Measurements from ENCODE around the gene UGGT2.

Gene UGGT2

GRCh38 chr13:95880331-95880730, 172.9 kb downstream of the UGGT2 start:
- H4K20me1 ChIP-seq (ENCODE audit: insufficient read depth, low read length) = no peaks in the 10 kb centered on the region
- TF ChIP-seq EZH2phosphoT487 (IDR thresholded peaks at IDR 0.05; ENCODE audit: low read depth) = no peak
- TF ChIP-seq CTCF (IDR thresholded peaks at IDR 0.05; ENCODE audit: low read depth, low read length) = no peak
- no peaks in the 10 kb centered on the region for H3K27me3 ChIP-seq (ENCODE audit: low read depth, low read length)
- H3K4me1 ChIP-seq (ENCODE audit: low read length) = peaks cover 10% of the 10 kb centered on the region
- no peak overlapping the region for H3K9ac ChIP-seq (ENCODE audit: low read length)
- no peak overlapping the region for H3K4me3 ChIP-seq (ENCODE audit: low read length)
- H3K4me2 ChIP-seq (ENCODE audit: low read length) = no peak overlapping the region
- H3K79me2 ChIP-seq (ENCODE audit: low read length) = no peaks in the 10 kb centered on the region
- H3K36me3 ChIP-seq (replicated peaks; ENCODE audit: low read depth, low read length) = peaks cover 23% of the 10 kb centered on the region
- H3K27ac ChIP-seq (ENCODE audit: low read length) = no peak overlapping the region
- no peaks in the 10 kb centered on the region for H3K9me3 ChIP-seq (ENCODE audit: insufficient read depth, low read length)
- no peak overlapping the region for H2AFZ ChIP-seq (ENCODE audit: low read depth, low read length)

- H3K4me3 ChIP-seq (ENCODE audit: low read length) = no peak overlapping the region
- no peak overlapping the region for H3K27ac ChIP-seq (ENCODE audit: low read length)
- H3K9ac ChIP-seq (ENCODE audit: low read length) = no peak overlapping the region
- H3K9me3 ChIP-seq (ENCODE audit: insufficient read depth, low read length) = no peaks in the 10 kb centered on the region
- peaks cover 2% of the 10 kb centered on the region; the same call in 1 of the 2 replicates for H3K4me1 ChIP-seq (ENCODE audit: low read length)
- H3K36me3 ChIP-seq (replicated peaks; ENCODE audit: low read depth, low read length) = peaks cover 20% of the 10 kb centered on the region
- no peak overlapping the region for H2AFZ ChIP-seq (ENCODE audit: low read depth, low read length)
- TF ChIP-seq CTCF (IDR thresholded peaks at IDR 0.05; ENCODE audit: low read depth, low read length) (no peak), EZH2phosphoT487 (IDR thresholded peaks at IDR 0.05; ENCODE audit: low read depth) (no peak)
- no peaks in the 10 kb centered on the region for H4K20me1 ChIP-seq (ENCODE audit: insufficient read depth, low read length)
- no peaks in the 10 kb centered on the region for H3K27me3 ChIP-seq (ENCODE audit: low read depth, low read length)
- H3K4me2 ChIP-seq (ENCODE audit: low read length) = no peak overlapping the region
- no peaks in the 10 kb centered on the region for H3K79me2 ChIP-seq (ENCODE audit: low read length)
Observed at GRCh38 chr13:95874286-95874685, 178.9 kb downstream of the UGGT2 start.

- Histone ChIP-seq H3K9ac (ENCODE audit: low read length) (no peak overlapping the region), H3K79me2 (ENCODE audit: low read length) (no peaks in the 10 kb centered on the region), H3K4me3 (ENCODE audit: low read length) (no peak overlapping the region), H2AFZ (ENCODE audit: low read depth, low read length) (no peak overlapping the region), H3K4me2 (ENCODE audit: low read length) (no peak overlapping the region), H3K36me3 (replicated peaks; ENCODE audit: low read depth, low read length) (peaks cover 14% of the 10 kb centered on the region), H3K4me1 (ENCODE audit: low read length) (peaks cover 2% of the 10 kb centered on the region; the same call in 1 of the 2 replicates), H3K27me3 (ENCODE audit: low read depth, low read length) (no peaks in the 10 kb centered on the region), H3K27ac (ENCODE audit: low read length) (no peak overlapping the region), H4K20me1 (ENCODE audit: insufficient read depth, low read length) (no peaks in the 10 kb centered on the region), H3K9me3 (ENCODE audit: insufficient read depth, low read length) (no peaks in the 10 kb centered on the region)
- TF ChIP-seq EZH2phosphoT487 (IDR thresholded peaks at IDR 0.05; ENCODE audit: low read depth) (no peak), CTCF (IDR thresholded peaks at IDR 0.05; ENCODE audit: low read depth, low read length) (no peak)
Observed at GRCh38 chr13:95870421-95870820, 182.8 kb downstream of the UGGT2 start.

- no peaks in the 10 kb centered on the region for H3K27me3 ChIP-seq (ENCODE audit: low read depth, low read length)
- H4K20me1 ChIP-seq (ENCODE audit: insufficient read depth, low read length) = no peaks in the 10 kb centered on the region
- peaks cover 11% of the 10 kb centered on the region for H3K36me3 ChIP-seq (replicated peaks; ENCODE audit: low read depth, low read length)
- no peak overlapping the region for H3K4me2 ChIP-seq (ENCODE audit: low read length)
- no peaks in the 10 kb centered on the region for H3K9me3 ChIP-seq (ENCODE audit: insufficient read depth, low read length)
- no peaks in the 10 kb centered on the region for H3K4me1 ChIP-seq (ENCODE audit: low read length)
- H3K79me2 ChIP-seq (ENCODE audit: low read length) = no peaks in the 10 kb centered on the region
- H3K9ac ChIP-seq (ENCODE audit: low read length) = no peak overlapping the region
- H3K4me3 ChIP-seq (ENCODE audit: low read length) = no peak overlapping the region
- no peak overlapping the region for H2AFZ ChIP-seq (ENCODE audit: low read depth, low read length)
- TF ChIP-seq EZH2phosphoT487 (IDR thresholded peaks at IDR 0.05; ENCODE audit: low read depth) (no peak), CTCF (IDR thresholded peaks at IDR 0.05; ENCODE audit: low read depth, low read length) (no peak)
- no peak overlapping the region for H3K27ac ChIP-seq (ENCODE audit: low read length)
Observed at GRCh38 chr13:95865080-95865615, 188.1 kb downstream of the UGGT2 start.
